ENCODE measurements around the gene ADIG.

Gene ADIG

DNA sequence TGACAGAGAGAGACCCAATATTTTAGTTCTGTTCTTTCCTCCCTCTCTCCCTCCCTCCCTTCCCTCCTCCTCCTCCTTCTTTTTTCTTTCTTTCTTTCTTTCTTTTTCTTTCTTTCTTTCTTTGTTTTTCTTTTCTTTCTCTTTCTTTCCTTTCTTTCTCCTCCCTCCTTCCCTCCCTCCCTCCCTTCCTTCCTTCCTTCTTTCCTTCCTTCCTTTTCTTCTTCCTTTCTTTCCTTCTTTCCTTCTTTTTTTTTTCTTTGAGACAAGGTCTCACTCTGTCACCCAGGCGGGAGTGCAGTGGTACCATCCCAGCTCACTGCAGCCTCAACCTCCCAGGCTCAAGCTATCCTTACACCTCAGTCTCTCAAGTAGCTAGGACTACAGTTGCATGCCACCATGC is 49.0 kb downstream of the ADIG start:
- TF ChIP-seq ZNF274 (IDR thresholded peaks at IDR 0.05; ENCODE audit: low read depth, low read length): no peak
- no peak for TF ChIP-seq YY1 (IDR thresholded peaks at IDR 0.05; ENCODE audit: insufficient read depth, insufficient read length)
- TF ChIP-seq SUZ12 (IDR thresholded peaks at IDR 0.05; ENCODE audit: extremely low read depth, insufficient read depth, insufficient read length): no peak
- no peak overlapping the region for H3K4me3 ChIP-seq (ENCODE audit: insufficient read length, low read depth)
- H3K4me1 ChIP-seq (ENCODE audit: insufficient read depth, insufficient read length): peaks cover 15% of the 10 kb centered on the region
- H3K9ac ChIP-seq (ENCODE audit: insufficient read length, low read depth): no peak overlapping the region
- DNase-seq (ENCODE audit: low read depth, low spot score): no peak
- no peaks in the 10 kb centered on the region for H3K9me3 ChIP-seq (ENCODE audit: insufficient read depth, low read length)
- no peaks in the 10 kb centered on the region for H3K36me3 ChIP-seq (ENCODE audit: insufficient read depth, insufficient read length, low read length)
- H3K27me3 ChIP-seq (ENCODE audit: insufficient read depth, insufficient read length): no peaks in the 10 kb centered on the region

DNA sequence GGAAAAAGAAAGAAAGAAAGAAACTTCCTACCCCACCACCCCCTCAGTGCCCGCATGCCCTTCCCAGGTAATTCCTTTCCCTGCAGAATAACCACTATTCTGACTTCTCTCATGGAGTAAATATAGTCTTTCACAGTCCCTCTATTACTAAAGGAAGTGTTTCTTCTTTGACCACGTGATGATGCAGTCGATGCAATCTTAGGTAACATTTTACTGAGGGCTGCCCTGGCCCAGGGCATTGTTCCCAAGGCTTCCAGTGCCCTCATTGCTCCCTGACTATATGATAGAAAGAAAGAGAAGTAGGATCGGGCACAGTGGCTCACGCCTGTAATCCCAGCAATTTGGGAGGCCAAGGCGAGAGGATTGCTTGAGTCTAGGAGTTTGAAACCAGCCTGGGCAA is 49.7 kb downstream of the ADIG start:
- Histone ChIP-seq H3K9ac (ENCODE audit: insufficient read length, low read depth) (no peak overlapping the region), H3K27me3 (ENCODE audit: insufficient read depth, insufficient read length) (no peaks in the 10 kb centered on the region), H3K4me1 (ENCODE audit: insufficient read depth, insufficient read length) (peaks cover 15% of the 10 kb centered on the region), H3K4me3 (ENCODE audit: insufficient read length, low read depth) (no peak overlapping the region), H3K9me3 (ENCODE audit: insufficient read depth, low read length) (no peaks in the 10 kb centered on the region), H3K36me3 (ENCODE audit: insufficient read depth, insufficient read length, low read length) (no peaks in the 10 kb centered on the region)
- no peak for DNase-seq (ENCODE audit: low read depth, low spot score)
- TF ChIP-seq SUZ12 (IDR thresholded peaks at IDR 0.05; ENCODE audit: extremely low read depth, insufficient read depth, insufficient read length) (no peak), YY1 (IDR thresholded peaks at IDR 0.05; ENCODE audit: insufficient read depth, insufficient read length) (no peak), ZNF274 (IDR thresholded peaks at IDR 0.05; ENCODE audit: low read depth, low read length) (no peak)

DNA sequence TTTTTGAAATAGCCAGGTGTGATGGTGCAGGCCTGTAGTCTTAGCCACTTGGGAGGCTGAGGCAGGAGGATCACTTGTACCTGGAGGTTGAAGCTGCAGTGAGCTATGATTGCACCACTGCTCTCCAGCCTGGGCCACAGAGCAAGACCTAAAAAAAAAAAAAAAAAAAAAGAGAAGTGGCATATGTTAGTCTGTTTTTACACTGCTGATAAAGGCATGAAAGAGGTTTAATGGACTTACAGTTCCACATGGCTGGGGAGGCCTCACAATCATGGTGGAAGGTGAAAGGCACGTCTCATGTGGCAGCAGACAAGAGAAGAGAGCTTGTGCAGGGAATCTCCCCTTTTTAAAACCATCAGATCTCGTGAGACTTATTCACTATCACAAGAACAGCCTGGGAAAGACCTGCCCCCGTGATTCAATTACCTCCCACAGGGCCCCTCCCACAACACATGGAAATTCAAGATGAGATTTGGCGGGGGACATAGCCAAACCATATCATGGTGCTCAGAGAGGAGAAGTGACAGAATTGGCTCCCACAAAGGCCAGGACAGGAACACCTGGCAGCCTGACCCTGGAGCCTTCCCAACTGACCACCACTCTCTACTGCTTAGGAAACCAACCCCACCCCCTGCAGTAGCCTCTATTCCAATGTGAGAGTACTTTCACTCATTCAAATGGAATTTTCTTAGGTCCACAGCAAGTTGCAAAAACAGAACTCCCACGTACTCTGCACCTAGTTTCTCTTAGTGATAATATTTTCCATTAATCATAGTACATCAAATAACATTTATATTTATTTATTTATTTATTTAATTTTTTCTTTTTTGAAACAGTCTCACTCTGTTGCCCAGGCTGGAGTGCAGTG is 50.4 kb downstream of the ADIG start:
- no peak for DNase-seq (ENCODE audit: low read depth, low spot score)
- no peak for TF ChIP-seq SUZ12 (IDR thresholded peaks at IDR 0.05; ENCODE audit: extremely low read depth, insufficient read depth, insufficient read length)
- TF ChIP-seq ZNF274 (IDR thresholded peaks at IDR 0.05; ENCODE audit: low read depth, low read length): no peak
- no peak for TF ChIP-seq YY1 (IDR thresholded peaks at IDR 0.05; ENCODE audit: insufficient read depth, insufficient read length)
- no peaks in the 10 kb centered on the region for H3K36me3 ChIP-seq (ENCODE audit: insufficient read depth, insufficient read length, low read length)

DNA sequence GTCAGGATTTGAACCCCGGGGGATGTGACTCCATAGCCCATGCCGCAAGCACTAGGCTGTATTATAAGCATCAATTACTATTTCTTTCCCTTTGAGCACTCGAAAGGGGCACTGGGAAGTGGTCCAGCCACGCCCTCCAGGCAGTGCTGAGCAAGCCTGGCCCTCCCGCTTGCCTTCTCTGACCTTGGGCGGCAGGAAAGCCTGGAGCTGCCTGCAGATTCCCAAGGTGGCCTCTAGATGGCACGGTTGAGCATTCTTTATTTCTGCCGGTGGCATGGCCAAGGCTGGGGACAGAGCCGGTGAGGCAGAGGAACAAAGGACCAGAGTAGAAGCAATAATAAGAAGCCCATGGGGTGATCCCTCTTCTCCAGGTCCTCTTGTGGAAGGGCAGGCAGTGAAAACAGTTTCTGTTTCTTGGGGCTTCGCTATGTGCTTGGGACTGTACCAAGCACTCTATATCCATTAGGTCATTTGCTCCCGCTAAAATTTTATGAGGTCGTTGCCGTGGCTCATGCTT is 52.6 kb downstream of the ADIG start:
- Histone ChIP-seq H3K9ac (ENCODE audit: insufficient read length, low read depth) (no peak overlapping the region), H3K9me3 (ENCODE audit: insufficient read depth, low read length) (no peaks in the 10 kb centered on the region), H3K36me3 (ENCODE audit: insufficient read depth, insufficient read length, low read length) (no peaks in the 10 kb centered on the region), H3K27me3 (ENCODE audit: insufficient read depth, insufficient read length) (no peaks in the 10 kb centered on the region), H3K4me1 (ENCODE audit: insufficient read depth, insufficient read length) (peaks cover 9% of the 10 kb centered on the region), H3K4me3 (ENCODE audit: insufficient read length, low read depth) (no peak overlapping the region)
- DNase-seq (ENCODE audit: low read depth, low spot score): peak; percentile 56
- TF ChIP-seq ZNF274 (IDR thresholded peaks at IDR 0.05; ENCODE audit: low read depth, low read length): no peak
- no peak for TF ChIP-seq SUZ12 (IDR thresholded peaks at IDR 0.05; ENCODE audit: extremely low read depth, insufficient read depth, insufficient read length)
- no peak for TF ChIP-seq YY1 (IDR thresholded peaks at IDR 0.05; ENCODE audit: insufficient read depth, insufficient read length)

More for the DNA sequence above, 50.4 kb downstream of the ADIG start:
- Histone ChIP-seq H3K9ac (ENCODE audit: insufficient read length, low read depth) (peak overlapping the region; percentile 23), H3K9me3 (ENCODE audit: insufficient read depth, low read length) (no peaks in the 10 kb centered on the region), H3K4me1 (ENCODE audit: insufficient read depth, insufficient read length) (peaks cover 15% of the 10 kb centered on the region), H3K27me3 (ENCODE audit: insufficient read depth, insufficient read length) (no peaks in the 10 kb centered on the region), H3K4me3 (ENCODE audit: insufficient read length, low read depth) (no peak overlapping the region)

DNA sequence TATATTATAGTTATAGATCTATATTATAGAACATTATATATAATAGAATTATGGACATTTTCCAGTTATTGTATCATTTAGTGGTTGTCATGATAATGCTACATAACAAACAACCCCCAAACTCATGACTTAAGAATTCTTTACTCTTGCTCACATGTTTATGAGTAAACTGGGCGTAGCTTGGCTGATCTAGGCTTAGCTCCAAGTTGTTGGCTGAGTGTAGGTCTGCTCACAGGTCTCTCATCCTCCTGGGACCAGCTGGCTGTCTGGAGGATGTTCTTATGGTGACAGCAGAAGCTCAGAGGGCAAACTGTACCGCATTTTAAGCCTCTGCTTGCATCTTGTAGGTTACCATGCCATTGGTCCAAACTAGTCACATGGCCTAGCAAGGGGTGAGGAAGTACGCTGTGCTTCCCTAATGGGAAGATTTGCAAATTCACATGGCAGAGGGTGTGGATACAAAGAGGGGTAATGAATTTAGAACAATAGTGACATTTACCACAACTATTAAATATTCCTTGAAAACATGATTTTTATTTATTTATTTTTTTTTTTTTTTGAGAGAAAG is 54.8 kb downstream of the ADIG start:
- no peaks in the 10 kb centered on the region for H3K4me1 ChIP-seq (ENCODE audit: insufficient read depth, insufficient read length)
- H3K36me3 ChIP-seq (ENCODE audit: insufficient read depth, insufficient read length, low read length): peaks cover 5% of the 10 kb centered on the region
- no peak overlapping the region for H3K9ac ChIP-seq (ENCODE audit: insufficient read length, low read depth)
- no peak for DNase-seq (ENCODE audit: low read depth, low spot score)
- no peaks in the 10 kb centered on the region for H3K9me3 ChIP-seq (ENCODE audit: insufficient read depth, low read length)
- no peaks in the 10 kb centered on the region for H3K27me3 ChIP-seq (ENCODE audit: insufficient read depth, insufficient read length)
- TF ChIP-seq YY1 (IDR thresholded peaks at IDR 0.05; ENCODE audit: insufficient read depth, insufficient read length) (no peak), ZNF274 (IDR thresholded peaks at IDR 0.05; ENCODE audit: low read depth, low read length) (no peak), SUZ12 (IDR thresholded peaks at IDR 0.05; ENCODE audit: extremely low read depth, insufficient read depth, insufficient read length) (no peak)
- no peak overlapping the region for H3K4me3 ChIP-seq (ENCODE audit: insufficient read length, low read depth)

All from NT2/D1 (cell line).